Chondrocyte (in vitro differentiated cells): ENCODE results near the gene CCL11. TPM values are rescaled to one million over a fixed set of nuclear protein-coding genes. Genes with fewer than 3 reads are reported as not detected.

ENCODE experiments used
- DNase-seq: peaks from one replicate; pipeline ENCODE4 v3.0.0; 2021; ENCODE audit warnings: mixed read lengths, low spot score
- H3K27ac Mint-ChIP-seq: one replicate; pipeline ENCODE4 v1.8.0; 2021; ENCODE audit warnings: mild to moderate bottlenecking, moderate library complexity, mixed read lengths; ENCODE audit not compliant: unreplicated experiment
- H3K27me3 Mint-ChIP-seq: 2 replicates; pipeline ENCODE4 v1.8.0; 2021; ENCODE audit warnings: low read depth, mixed read lengths
- H3K36me3 Mint-ChIP-seq: 2 replicates; pipeline ENCODE4 v1.8.0; 2021; ENCODE audit warnings: low read depth, mixed read lengths
- H3K4me1 Mint-ChIP-seq: 2 replicates; pipeline ENCODE4 v1.8.0; 2021; ENCODE audit warnings: low read depth, mild to moderate bottlenecking, mixed read lengths
- H3K4me3 Mint-ChIP-seq: one replicate; pipeline ENCODE4 v1.8.0; 2021; ENCODE audit warnings: mild to moderate bottlenecking, moderate library complexity, mixed read lengths; ENCODE audit not compliant: unreplicated experiment
- H3K9me3 Mint-ChIP-seq: 2 replicates; pipeline ENCODE4 v1.8.0; 2021; ENCODE audit warnings: low read depth, mixed read lengths
- CTCF ChIP-seq: fragments of 200-600 bp; sonication (generic); IDR thresholded peaks from 2 replicates; pipeline ENCODE4 v1.5.0; 2021; ENCODE audit warnings: antibody characterized with exemption, mild to moderate bottlenecking, moderate library complexity
- total RNA-seq: library from RNA; stranded (reverse); gene quantifications from 3 replicates; pipeline ENCODE4 v1.2.1, GENCODE V29; 2021

Gene CCL11
- total RNA-seq, 1 donor from 2014 or later = not detected

- Mint-ChIP-seq H3K27me3 (no peaks in the 10 kb centered on the region), H3K9me3 (no peaks in the 10 kb centered on the region), H3K4me1 (peaks cover 61% of the 10 kb centered on the region), H3K27ac (no peak overlapping the region), H3K36me3 (no peaks in the 10 kb centered on the region), H3K4me3 (no peak overlapping the region)
- no peak for TF ChIP-seq CTCF
- no peak for DNase-seq
Measured at GRCh38 chr17:34257299-34257985, 28.1 kb upstream of the CCL11 start.

GRCh38 chr17:34257986-34258326, 27.6 kb upstream of the CCL11 start:
- no peak overlapping the region for H3K27ac Mint-ChIP-seq
- no peaks in the 10 kb centered on the region for H3K36me3 Mint-ChIP-seq
- no peaks in the 10 kb centered on the region for H3K27me3 Mint-ChIP-seq
- no peak overlapping the region for H3K4me3 Mint-ChIP-seq
- TF ChIP-seq CTCF = no peak
- DNase-seq = no peak
- peaks cover 56% of the 10 kb centered on the region for H3K4me1 Mint-ChIP-seq
- no peaks in the 10 kb centered on the region for H3K9me3 Mint-ChIP-seq

GRCh38 chr17:34259146-34259545, 26.4 kb upstream of the CCL11 start:
- no peak for DNase-seq
- no peak overlapping the region for H3K4me3 Mint-ChIP-seq
- no peaks in the 10 kb centered on the region for H3K27me3 Mint-ChIP-seq
- H3K27ac Mint-ChIP-seq = peak overlapping the region; percentile 55
- no peaks in the 10 kb centered on the region for H3K36me3 Mint-ChIP-seq
- peaks cover 44% of the 10 kb centered on the region for H3K4me1 Mint-ChIP-seq
- H3K9me3 Mint-ChIP-seq = no peaks in the 10 kb centered on the region
- TF ChIP-seq CTCF = no peak

GRCh38 chr17:34260861-34261260, 24.7 kb upstream of the CCL11 start:
- no peak overlapping the region for H3K27ac Mint-ChIP-seq
- H3K9me3 Mint-ChIP-seq = no peaks in the 10 kb centered on the region
- peaks cover 27% of the 10 kb centered on the region for H3K4me1 Mint-ChIP-seq
- no peaks in the 10 kb centered on the region for H3K36me3 Mint-ChIP-seq
- no peak overlapping the region for H3K4me3 Mint-ChIP-seq
- peaks cover 8% of the 10 kb centered on the region for H3K27me3 Mint-ChIP-seq
- DNase-seq = no peak
- TF ChIP-seq CTCF = no peak

- Mint-ChIP-seq H3K27ac (no peak overlapping the region), H3K4me3 (no peak overlapping the region), H3K9me3 (no peaks in the 10 kb centered on the region), H3K27me3 (peaks cover 12% of the 10 kb centered on the region), H3K36me3 (no peaks in the 10 kb centered on the region), H3K4me1 (peaks cover 19% of the 10 kb centered on the region)
- DNase-seq = no peak
- TF ChIP-seq CTCF = no peak
Measured at GRCh38 chr17:34261568-34262337, 23.8 kb upstream of the CCL11 start.
